ENCODE measurements around the gene ASPHD1.

GRCh38 chr16:29907973-29908372 is 7.7 kb downstream of the ASPHD1 start:
- TF ChIP-seq CTCF (IDR thresholded peaks at IDR 0.05; ENCODE audit: borderline replicate concordance, extremely low read depth, low read length, poor library complexity, severe bottlenecking) (no peak), EZH2 (IDR thresholded peaks at IDR 0.05; ENCODE audit: borderline replicate concordance, low read depth, low read length, severe bottlenecking) (no peak)
